Effector CD4-positive, alpha-beta T cell (primary cell): ENCODE measurements around the gene RFX2.
"Not testable (repeated sequence)": the region's sequence is repeated elsewhere in the genome, so short reads cannot be mapped to it uniquely, and the experiment has no call there.

ENCODE experiments used
- DNase-seq: peaks from one replicate; pipeline ENCODE4 v3.0.0-alpha.2; 2020

RFX2 gene

GRCh38 chr19:5966941-5967340, 143.4 kb downstream of the RFX2 start:
- no peak for DNase-seq

GRCh38 chr19:5966215-5966614, 144.1 kb downstream of the RFX2 start:
- no peak for DNase-seq

- DNase-seq: no peak
Observed at GRCh38 chr19:5964816-5965565, 145.3 kb downstream of the RFX2 start.

GRCh38 chr19:5963855-5964254, 146.4 kb downstream of the RFX2 start:
- no peak for DNase-seq

- DNase-seq: not testable (repeated sequence)
Observed at GRCh38 chr19:5963259-5963658, 147.0 kb downstream of the RFX2 start.

GRCh38 chr19:5961969-5962945, 148.0 kb downstream of the RFX2 start:
- DNase-seq: peak; percentile 73

GRCh38 chr19:5961641-5961968, 148.7 kb downstream of the RFX2 start:
- DNase-seq: not testable (repeated sequence)

- DNase-seq: no peak
Observed at GRCh38 chr19:5960005-5961001, 150.0 kb downstream of the RFX2 start.

GRCh38 chr19:5959260-5960004, 150.9 kb downstream of the RFX2 start:
- DNase-seq: no peak

GRCh38 chr19:5958851-5959122, 151.5 kb downstream of the RFX2 start:
- no peak for DNase-seq

- DNase-seq: no peak
Observed at GRCh38 chr19:5958074-5958850, 152.0 kb downstream of the RFX2 start.

GRCh38 chr19:5957170-5957569, 153.1 kb downstream of the RFX2 start:
- no peak for DNase-seq

GRCh38 chr19:5956728-5957127, 153.6 kb downstream of the RFX2 start:
- no peak for DNase-seq

- DNase-seq: no peak
Observed at GRCh38 chr19:5956323-5956722, 154.0 kb downstream of the RFX2 start.

- DNase-seq: no peak
Observed at GRCh38 chr19:5955636-5955935, 154.7 kb downstream of the RFX2 start.

GRCh38 chr19:5954293-5954692, 156.0 kb downstream of the RFX2 start:
- DNase-seq: no peak

- no peak for DNase-seq
Observed at GRCh38 chr19:5953680-5954213, 156.6 kb downstream of the RFX2 start.

GRCh38 chr19:5953030-5953589, 157.2 kb downstream of the RFX2 start:
- DNase-seq: no peak

GRCh38 chr19:5952193-5953029, 157.9 kb downstream of the RFX2 start:
- DNase-seq: no peak

GRCh38 chr19:5951338-5951861, 158.9 kb downstream of the RFX2 start:
- DNase-seq: no peak
